ENCODE data around the gene FAM81A. TPM values are rescaled to one million over a fixed set of nuclear protein-coding genes. Genes with fewer than 3 reads are reported as not detected.
A peak's percentile ranks its signal among the peaks of the same experiment; 100 is the strongest.

FAM81A gene
- total and polyA plus RNA-seq, 12 donors: 0.08 to 0.96 (median 0.28) TPM; not detected in 4

GRCh38 chr15:59543721-59544547 is 105.9 kb downstream of the FAM81A start:
- Histone ChIP-seq H3K27me3 (no peaks in the 10 kb centered on the region), H3K27ac (no peak overlapping the region), H3K9me3 (replicated peaks in 1 of 3) (no peaks in the 10 kb centered on the region), H3K36me3 (replicated peaks in 1 of 2) (no peaks in the 10 kb centered on the region), H3K4me1 (replicated peaks in 1 of 2) (no peaks in the 10 kb centered on the region), H3K4me3 (no peak overlapping the region)
- WGBS, 4 donors: 63 to 72% (median 68%) methylated on average over 9 of the region's 9 CpGs
- peak in 1 of 7 donors; percentile 17 for DNase-seq
- TF ChIP-seq POLR2A (IDR thresholded peaks at IDR 0.05): no peak
- no peak for TF ChIP-seq CTCF (IDR thresholded peaks at IDR 0.05)
- intact Hi-C loops (cut with DNase I): no loop called here

GRCh38 chr15:59545573-59545972 is 107.6 kb downstream of the FAM81A start:
- no peak for TF ChIP-seq POLR2A (IDR thresholded peaks at IDR 0.05)
- no peak for TF ChIP-seq CTCF (IDR thresholded peaks at IDR 0.05)
- 75 to 87% (median 79%) methylated on average over 4 to 8 of the region's 8 CpGs for WGBS, 4 donors
- no peak overlapping the region for H3K4me3 ChIP-seq
- no peaks in the 10 kb centered on the region for H3K27me3 ChIP-seq
- no peaks in the 10 kb centered on the region for H3K4me1 ChIP-seq (replicated peaks in 1 of 2)
- H3K36me3 ChIP-seq (replicated peaks in 1 of 2): no peaks in the 10 kb centered on the region
- DNase-seq: no peak
- H3K27ac ChIP-seq: no peak overlapping the region
- H3K9me3 ChIP-seq (replicated peaks in 1 of 3): no peaks in the 10 kb centered on the region
- intact Hi-C loops (cut with DNase I): no loop called here

GRCh38 chr15:59548501-59549226 is 110.7 kb downstream of the FAM81A start:
- Histone ChIP-seq H3K4me1 (replicated peaks in 1 of 2) (no peaks in the 10 kb centered on the region), H3K27ac (no peak overlapping the region), H3K36me3 (replicated peaks in 1 of 2) (no peaks in the 10 kb centered on the region), H3K9me3 (replicated peaks in 1 of 3) (no peaks in the 10 kb centered on the region), H3K27me3 (no peaks in the 10 kb centered on the region), H3K4me3 (no peak overlapping the region)
- 75 to 92% (median 85%) methylated on average over 5 to 9 of the region's 9 CpGs for WGBS, 4 donors
- no peak for TF ChIP-seq POLR2A (IDR thresholded peaks at IDR 0.05)
- TF ChIP-seq CTCF (IDR thresholded peaks at IDR 0.05): no peak
- no peak for DNase-seq
- intact Hi-C loops (cut with DNase I): no loop called here

GRCh38 chr15:59549301-59550185 is 111.6 kb downstream of the FAM81A start:
- H3K36me3 ChIP-seq (replicated peaks in 1 of 2): no peaks in the 10 kb centered on the region
- 67 to 72% (median 68%) methylated on average over 9 of the region's 9 CpGs for WGBS, 4 donors
- no peaks in the 10 kb centered on the region for H3K4me1 ChIP-seq (replicated peaks in 1 of 2)
- intact Hi-C loops (cut with DNase I): no loop called here
- no peak overlapping the region for H3K4me3 ChIP-seq
- H3K27ac ChIP-seq: no peak overlapping the region
- TF ChIP-seq CTCF (IDR thresholded peaks at IDR 0.05): no peak
- TF ChIP-seq POLR2A (IDR thresholded peaks at IDR 0.05): no peak
- no peaks in the 10 kb centered on the region for H3K27me3 ChIP-seq
- no peaks in the 10 kb centered on the region for H3K9me3 ChIP-seq (replicated peaks in 1 of 3)
- no peak for DNase-seq
